Lung (tissue), 12 donors: ENCODE data around the gene USP48. TPM values are rescaled to one million over a fixed set of nuclear protein-coding genes. Genes with fewer than 3 reads are reported as not detected.
"Not testable (repeated sequence)": the region's sequence is repeated elsewhere in the genome, so short reads cannot be mapped to it uniquely, and the experiment has no call there.

Experiments used
- ATAC-seq: fragments of 200-7000 bp; cut with Tn5 transposase; one replicate; pipeline ENCODE4 v1.9.1; 2020; ENCODE audit warnings: moderate number of reproducible peaks; ENCODE audit not compliant: insufficient read depth, low FRiP score
- DNase-seq, 3 donors: peaks; one replicate each; pipeline ENCODE4 v3.0.0-alpha.2; 2013 to 2017
- H3K27ac ChIP-seq, 2 donors: one replicate each; pipeline ENCODE4 v1.5.1; 2013; ENCODE audit warnings: mild to moderate bottlenecking in 2 of 2, moderate library complexity in 2 of 2, control low read depth in 1 of 2, inconsistent platforms in 1 of 2, low read depth in 1 of 2, low read length in 1 of 2
- H3K27me3 ChIP-seq, 3 donors: one replicate each; pipeline ENCODE4 v1.5.1; 2013; ENCODE audit warnings: low read length in 2 of 3; ENCODE audit not compliant: control insufficient read depth in 3 of 3, insufficient read depth in 3 of 3
- H3K36me3 ChIP-seq, 4 donors: one replicate each; pipeline ENCODE4 v1.5.1; 2013; ENCODE audit warnings: low read length in 4 of 4, mild to moderate bottlenecking in 1 of 4, moderate library complexity in 1 of 4; ENCODE audit not compliant: control insufficient read depth in 4 of 4, insufficient read depth in 4 of 4
- H3K4me1 ChIP-seq, 5 donors: one replicate each; pipeline ENCODE4 v1.5.1; 2013; ENCODE audit warnings: low read length in 5 of 5, mild to moderate bottlenecking in 2 of 5, moderate library complexity in 1 of 5; ENCODE audit not compliant: control insufficient read depth in 5 of 5, insufficient read depth in 5 of 5
- H3K4me3 ChIP-seq: one replicate; pipeline ENCODE4 v1.5.1; 2013; ENCODE audit warnings: mild to moderate bottlenecking, control low read depth, moderate library complexity
- H3K9ac ChIP-seq, 2 donors: one replicate each; pipeline ENCODE4 v1.5.1; 2013; ENCODE audit warnings: low read length in 2 of 2, control low read depth in 1 of 2; ENCODE audit not compliant: insufficient read depth in 1 of 2
- H3K9me3 ChIP-seq, 4 donors: one replicate each; pipeline ENCODE4 v1.5.1; 2013; ENCODE audit warnings: low read length in 3 of 4, mild to moderate bottlenecking in 1 of 4, moderate library complexity in 1 of 4; ENCODE audit not compliant: control insufficient read depth in 4 of 4, insufficient read depth in 3 of 4
- CTCF ChIP-seq: IDR thresholded peaks from 2 replicates; pipeline ENCODE4 v1.5.1; 2012; ENCODE audit warnings: mild to moderate bottlenecking; ENCODE audit errors: control extremely low read depth, extremely low read depth
- WGBS, 2 donors: extraction: QIAGEN DNeasy Blood & Tissue Kit; methylation state at CpG; one replicate each; pipeline ENCODE4 v1.1.7; 2013; 5-methylcytosine and 5-hydroxymethylcytosine counted together
- polyA plus RNA-seq, 2 donors: library from polyadenylated mRNA; stranded (reverse); fragments of 200-250 nt; gene quantifications; one replicate each; pipeline ENCODE4 v1.2.1, GENCODE V29; 2013
- total RNA-seq, 2 donors: library from RNA; depleted of rRNA in 1 of 2; stranded (reverse); fragments of >200 nt in 1 of 2; gene quantifications; one replicate each; pipeline ENCODE4 v1.2.1, GENCODE V29; 2014 to 2021
- donor health status: control.
- donor health status: control.
- donor health status: Bipolar disorder and iron deficiency.
- donor health status: healthy.
- donor health status: DM: yes; HTN: yes; CAD: no.

USP48 gene
- total and polyA plus RNA-seq, 4 donors: 15.6 to 107 (median 33.5) TPM

GRCh38 chr1:21770201-21770600, 12.7 kb downstream of the USP48 start:
- Histone ChIP-seq H3K9ac (no peak overlapping the region), H3K4me1 (peaks cover 0 to 8% (median 0%) of the 10 kb centered on the region in 5 donors), H3K9me3 (no peaks in the 10 kb centered on the region), H3K27ac (no peak overlapping the region), H3K4me3 (no peak overlapping the region), H3K27me3 (no peaks in the 10 kb centered on the region), H3K36me3 (no peaks in the 10 kb centered on the region)
- WGBS, 2 donors: 95 to 100% methylated on average over 2 of the region's 2 CpGs
- DNase-seq (no peak), ATAC-seq (no peak)
- TF ChIP-seq CTCF: no peak

GRCh38 chr1:21767106-21767505, 15.8 kb downstream of the USP48 start:
- H3K27ac ChIP-seq, DNase-seq, H3K4me3 ChIP-seq, H3K9me3 ChIP-seq, H3K27me3 ChIP-seq, ATAC-seq, H3K9ac ChIP-seq, H3K36me3 ChIP-seq: not testable (repeated sequence)
- WGBS, 2 donors: 93 to 97% methylated on average over 8 of the region's 8 CpGs
- H3K4me1 ChIP-seq: peaks cover 0 to 14% (median 8%) of the 10 kb centered on the region in 5 donors

DNA sequence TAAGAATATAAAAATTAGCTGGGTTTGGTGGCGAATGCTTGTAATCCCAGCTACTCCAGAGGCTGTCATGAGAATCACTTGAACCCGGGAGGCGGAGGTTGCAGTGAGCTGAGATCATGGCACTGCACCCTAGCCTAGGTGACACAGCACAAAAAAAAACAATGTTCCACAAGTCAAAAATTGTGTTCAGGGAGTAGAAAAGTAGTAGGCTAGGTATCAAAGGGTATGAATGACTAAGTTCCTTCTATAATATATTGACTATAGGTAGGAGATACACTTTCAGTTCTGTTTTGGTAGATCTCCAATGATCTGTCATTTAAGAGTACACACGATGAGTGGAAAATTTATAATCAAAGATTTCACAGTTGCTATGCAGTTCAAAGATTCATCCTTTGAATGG, 16.7 kb downstream of the USP48 start:
- no peak for DNase-seq
- no peaks in the 10 kb centered on the region for H3K27me3 ChIP-seq
- H3K4me1 ChIP-seq: peaks cover 0 to 14% (median 8%) of the 10 kb centered on the region in 5 donors
- H3K4me3 ChIP-seq: no peak overlapping the region
- no peaks in the 10 kb centered on the region for H3K9me3 ChIP-seq
- no peak for ATAC-seq
- H3K27ac ChIP-seq: no peak overlapping the region
- no peak for TF ChIP-seq CTCF
- H3K36me3 ChIP-seq: no peaks in the 10 kb centered on the region
- H3K9ac ChIP-seq: no peak overlapping the region
- WGBS, 2 donors: 87 to 92% methylated on average over 4 of the region's 4 CpGs

DNA sequence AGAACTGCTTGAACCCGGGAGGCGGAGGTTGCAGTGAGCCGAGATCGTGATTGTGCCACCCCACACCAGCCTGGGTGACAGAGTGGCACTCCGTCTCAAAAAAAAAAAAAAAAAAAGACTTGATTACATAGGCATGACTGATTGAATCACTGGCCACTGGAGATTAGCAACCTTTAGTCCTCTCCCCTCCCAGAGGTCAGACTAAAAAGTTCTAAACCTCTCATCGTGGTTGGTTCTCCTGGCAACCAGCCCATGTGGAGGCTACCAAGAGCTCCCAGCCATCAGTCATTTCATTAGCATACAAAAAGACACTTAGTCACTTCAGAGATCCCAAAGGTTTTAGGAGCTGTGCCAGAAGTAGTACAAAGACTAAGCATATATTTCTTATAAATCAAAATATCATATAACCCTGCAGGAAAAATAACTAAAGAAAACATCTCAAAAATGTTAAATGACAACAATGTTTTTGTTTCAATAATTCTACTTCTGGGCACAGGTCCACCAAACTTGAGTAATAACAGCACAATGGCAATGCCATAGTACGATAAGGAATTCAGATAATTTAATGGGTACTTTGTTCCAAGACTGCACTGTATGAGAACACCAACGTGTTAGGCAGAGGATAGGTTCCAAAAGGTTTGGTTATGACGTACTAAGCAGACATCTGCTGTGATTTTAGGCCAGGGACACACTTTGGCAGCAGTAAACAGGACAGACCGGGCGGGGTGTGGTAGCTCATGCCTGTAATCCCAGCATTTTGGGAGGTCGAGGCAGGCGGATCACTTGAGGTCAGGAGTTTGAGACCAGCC, 18.1 kb downstream of the USP48 start:
- TF ChIP-seq CTCF: no peak

More for the DNA sequence above, 18.1 kb downstream of the USP48 start:
- Histone ChIP-seq H3K36me3 (no peaks in the 10 kb centered on the region), H3K4me3 (no peak overlapping the region), H3K27me3 (no peaks in the 10 kb centered on the region), H3K27ac (peak overlapping the region in 1 of 2 donors; percentile 86), H3K9me3 (no peaks in the 10 kb centered on the region), H3K9ac (no peak overlapping the region), H3K4me1 (peaks cover 0 to 14% (median 8%) of the 10 kb centered on the region in 5 donors)
- 51 to 59% methylated on average over 13 of the region's 13 CpGs for WGBS, 2 donors
- DNase-seq (peak in 2 of 3 donors; percentile 48 to 52), ATAC-seq (peak; percentile 49)
